HepG2 (cell line): ENCODE measurements around the gene TASOR. TPM values are rescaled to one million over a fixed set of nuclear protein-coding genes. Genes with fewer than 3 reads are reported as not detected.

Experiments
- CHD2 ChIP-seq: IDR thresholded peaks from 2 replicates; pipeline ENCODE4 v1.6.1; 2011; ENCODE audit warnings: low read depth, low read length, improper control_type of control experiment
- HNF4A ChIP-seq: sonication (generic); formaldehyde crosslinking; IDR thresholded peaks from 2 replicates; pipeline ENCODE4 v1.4.0; 2020; ENCODE audit warnings: missing genetic modification reagents
- IKZF5 ChIP-seq: IDR thresholded peaks from 2 replicates; pipeline ENCODE4 v1.6.1; 2018; ENCODE audit warnings: missing genetic modification reagents, mild to moderate bottlenecking, missing compliant biosample characterization
- JDP2 ChIP-seq: sonication (generic); formaldehyde crosslinking; IDR thresholded peaks from 2 replicates; pipeline ENCODE4 v1.8.1; 2022; ENCODE audit warnings: missing genetic modification reagents, borderline replicate concordance
- KDM1A ChIP-seq: IDR thresholded peaks from 2 replicates; pipeline ENCODE4 v1.6.1; 2016; ENCODE audit warnings: missing compliant biosample characterization
- KLF9 ChIP-seq: IDR thresholded peaks from 2 replicates; pipeline ENCODE4 v1.6.1; 2016; ENCODE audit warnings: low read depth
- MATR3 ChIP-seq: sonication (generic); formaldehyde crosslinking; IDR thresholded peaks from 2 replicates; pipeline ENCODE4 v1.4.0; 2020; ENCODE audit warnings: missing genetic modification reagents
- MEF2D ChIP-seq: sonication (generic); formaldehyde crosslinking; IDR thresholded peaks from 2 replicates; pipeline ENCODE4 v1.5.1; 2020; ENCODE audit warnings: mild to moderate bottlenecking, missing genetic modification reagents
- MIXL1 ChIP-seq: IDR thresholded peaks from 2 replicates; pipeline ENCODE4 v1.6.1; 2016
- NFE2L1 ChIP-seq: sonication (generic); formaldehyde crosslinking; IDR thresholded peaks from 2 replicates; pipeline ENCODE4 v1.4.0; 2020; ENCODE audit warnings: missing genetic modification reagents, mild to moderate bottlenecking, borderline replicate concordance
- ONECUT2 ChIP-seq: sonication (generic); formaldehyde crosslinking; IDR thresholded peaks from 2 replicates; pipeline ENCODE4 v1.4.0; 2020; ENCODE audit warnings: missing genetic modification reagents
- POLR2AphosphoS5 ChIP-seq: IDR thresholded peaks from 2 replicates; pipeline ENCODE4 v1.6.1; 2012; ENCODE audit warnings: low read depth, low read length
- REPIN1 ChIP-seq: sonication (generic); formaldehyde crosslinking; IDR thresholded peaks from 2 replicates; pipeline ENCODE4 v1.8.0; 2022; ENCODE audit warnings: missing genetic modification reagents, low read depth, mild to moderate bottlenecking, borderline replicate concordance
- SPEN ChIP-seq: sonication (generic); formaldehyde crosslinking; IDR thresholded peaks from 2 replicates; pipeline ENCODE4 v1.5.1; 2020; ENCODE audit warnings: low read depth, mild to moderate bottlenecking, missing genetic modification reagents
- TCF7 ChIP-seq: sonication (generic); IDR thresholded peaks from 2 replicates; pipeline ENCODE4 v1.6.1; 2016; ENCODE audit warnings: antibody characterized with exemption, low read depth
- TEAD3 ChIP-seq: optimal IDR thresholded peaks from 2 replicates; pipeline ENCODE3; 2016; ENCODE audit warnings: borderline replicate concordance
- TMF1 ChIP-seq: sonication (generic); formaldehyde crosslinking; IDR thresholded peaks from 2 replicates; pipeline ENCODE4 v1.8.1; 2022; ENCODE audit warnings: low read depth, missing genetic modification reagents
- ZBTB20 ChIP-seq: sonication (generic); formaldehyde crosslinking; IDR thresholded peaks from 2 replicates; pipeline ENCODE4 v1.8.1; 2023; ENCODE audit warnings: missing genetic modification reagents, low read depth, mild to moderate bottlenecking, borderline replicate concordance
- ZBTB38 ChIP-seq: sonication (generic); formaldehyde crosslinking; IDR thresholded peaks from 2 replicates; pipeline ENCODE4 v1.5.1; 2020; ENCODE audit warnings: mild to moderate bottlenecking, missing genetic modification reagents
- ZBTB8A ChIP-seq: sonication (generic); formaldehyde crosslinking; IDR thresholded peaks from 2 replicates; pipeline ENCODE4 v1.4.0; 2020; ENCODE audit warnings: mild to moderate bottlenecking, low read depth, missing genetic modification reagents, borderline replicate concordance
- ZFP91 ChIP-seq: sonication (generic); formaldehyde crosslinking; IDR thresholded peaks from 2 replicates; pipeline ENCODE4 v1.9.0; 2022; ENCODE audit warnings: missing genetic modification reagents, mild to moderate bottlenecking, borderline replicate concordance
- ZKSCAN1 ChIP-seq: fragments of 150-350 bp; IDR thresholded peaks from 2 replicates; pipeline ENCODE4 v1.6.1; 2014; ENCODE audit warnings: low read length
- ZNF143 ChIP-seq: sonication (generic); formaldehyde crosslinking; IDR thresholded peaks from 2 replicates; pipeline ENCODE4 v1.4.0; 2020; ENCODE audit warnings: missing genetic modification reagents
- ZNF230 ChIP-seq: sonication (generic); formaldehyde crosslinking; IDR thresholded peaks from 2 replicates; pipeline ENCODE4 v1.4.0; 2020; ENCODE audit warnings: mild to moderate bottlenecking, missing genetic modification reagents
- ZNF354B ChIP-seq: sonication (generic); formaldehyde crosslinking; IDR thresholded peaks from 2 replicates; pipeline ENCODE4 v1.8.0; 2022; ENCODE audit warnings: mild to moderate bottlenecking, missing genetic modification reagents
- ZNF432 ChIP-seq: sonication (generic); formaldehyde crosslinking; IDR thresholded peaks from 2 replicates; pipeline ENCODE4 v1.5.0; 2020; ENCODE audit warnings: missing genetic modification reagents, mild to moderate bottlenecking, borderline replicate concordance
- ZNF546 ChIP-seq: sonication (generic); formaldehyde crosslinking; conservative IDR thresholded peaks from 2 replicates; pipeline ENCODE4 v1.8.1; 2023; ENCODE audit warnings: mild to moderate bottlenecking, missing genetic modification reagents
- ZNF570 ChIP-seq: sonication (generic); formaldehyde crosslinking; IDR thresholded peaks from 2 replicates; pipeline ENCODE4 v1.4.0; 2020; ENCODE audit warnings: mild to moderate bottlenecking, missing genetic modification reagents, borderline replicate concordance
- ZNF674 ChIP-seq: sonication (generic); formaldehyde crosslinking; IDR thresholded peaks from 2 replicates; pipeline ENCODE4 v1.5.0; 2020; ENCODE audit warnings: low read depth, mild to moderate bottlenecking, missing genetic modification reagents
- ZNF678 ChIP-seq: sonication (generic); formaldehyde crosslinking; IDR thresholded peaks from 2 replicates; pipeline ENCODE4 v1.4.0; 2020; ENCODE audit warnings: mild to moderate bottlenecking, missing genetic modification reagents
- ZNF772 ChIP-seq: sonication (generic); formaldehyde crosslinking; IDR thresholded peaks from 2 replicates; pipeline ENCODE4 v1.5.0; 2020; ENCODE audit warnings: mild to moderate bottlenecking, missing genetic modification reagents
- polyA plus RNA-seq, 8 experiments: library from polyadenylated mRNA; depleted of rRNA in 3 of 8; stranded (reverse) in 7 of 8; unstranded in 1 of 8; fragments of >200 nt; fragmentation: Illumina TruSeq in 4 of 8; extraction: Trizol in 4 of 8; gene quantifications; 2 replicates each; pipeline versions ENCODE4 v1.2.1 to v1.2.3, GENCODE V29; 2011 to 2016; ENCODE audit warnings: low read depth in 4 of 8, missing spikeins in 1 of 8, mixed read lengths in 1 of 8; ENCODE audit not compliant: insufficient read depth in 1 of 8
- total RNA-seq, 5 experiments: library from RNA; depleted of rRNA; stranded (reverse); fragments of >200 nt; fragmentation: Illumina TruSeq; extraction: Trizol; gene quantifications; 2 replicates each; pipeline ENCODE4 v1.2.3, GENCODE V29; 2016; ENCODE audit warnings: low read depth in 1 of 5

The TASOR gene
- total and polyA plus RNA-seq, 2 of the 13 experiments (the other 11 are each of a cell fraction or from before 2014, with no cell fraction given), result 20.1 to 32.5 TPM

DNA sequence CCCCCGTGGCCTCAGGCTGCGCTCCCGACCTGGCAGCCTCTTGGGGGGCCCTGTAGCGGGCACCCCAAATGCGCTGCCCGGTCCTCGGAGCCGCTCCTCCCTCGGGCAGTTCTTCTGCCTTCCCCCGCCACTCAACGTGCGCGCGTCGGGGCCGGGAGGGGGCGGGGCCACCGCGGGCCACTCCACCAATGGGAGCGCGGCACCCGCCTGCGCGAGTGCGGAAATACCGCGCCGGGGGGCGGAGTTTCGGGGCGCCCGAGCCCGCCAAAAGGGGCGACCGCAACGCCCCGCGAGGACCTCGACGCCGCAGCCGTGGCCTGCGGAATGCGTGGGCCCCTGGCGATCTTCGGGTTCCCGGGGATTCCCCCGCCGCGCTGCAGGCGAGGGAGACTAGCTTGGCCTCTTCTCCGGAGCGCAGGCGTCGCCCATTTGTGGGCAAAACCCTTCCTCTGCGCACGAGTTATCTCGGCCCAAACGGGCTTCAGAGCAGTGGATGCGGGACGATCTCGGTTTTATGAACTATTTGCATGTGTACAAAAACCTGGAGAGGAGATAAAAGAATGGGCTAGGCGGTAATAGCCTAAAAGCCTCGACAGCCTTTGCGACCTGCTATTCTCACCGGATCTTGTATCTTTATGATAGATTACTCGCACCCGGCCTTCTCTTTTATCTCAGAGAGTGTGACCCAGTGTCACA lies at the start of gene TASOR (continued):
- TF ChIP-seq ZNF143 (0 out of 2 replicates have a peak, but pooled peaks have one; percentile 31), ZBTB38 (peak; percentile 97), ZNF546 (peak; percentile 97), ZNF230 (CRISPR knock-in tag) (peak; percentile 65), ZNF674 (no peak), CHD2 (peak; percentile 38; the same call in 1 of the 2 replicates), ZNF354B (CRISPR knock-in tag) (no peak), REPIN1 (CRISPR knock-in tag) (0 out of 2 replicates have a peak, but pooled peaks have one; percentile 20), KDM1A (CRISPR knock-in tag) (no peak), ZBTB20 (CRISPR knock-in tag) (0 out of 2 replicates have a peak, but pooled peaks have one; percentile 48), ZBTB8A (CRISPR knock-in tag) (peak; percentile 92), TMF1 (CRISPR knock-in tag) (peak; percentile 52; the same call in 1 of the 2 replicates), TEAD3 (CRISPR knock-in tag) (peak; percentile 71), JDP2 (CRISPR knock-in tag) (no peak), NFE2L1 (CRISPR knock-in tag) (no peak), MATR3 (CRISPR knock-in tag) (no peak), MEF2D (CRISPR knock-in tag) (no peak), TCF7 (no peak), ONECUT2 (CRISPR knock-in tag) (peak; percentile 48; the same call in 1 of the 2 replicates), HNF4A (CRISPR knock-in tag) (no peak), MIXL1 (0 out of 2 replicates have a peak, but pooled peaks have one; percentile 10), ZFP91 (peak; percentile 61; the same call in 1 of the 2 replicates), ZNF772 (CRISPR knock-in tag) (peak; percentile 79; the same call in 1 of the 2 replicates), ZNF678 (peak; percentile 89; the same call in 1 of the 2 replicates), ZNF570 (CRISPR knock-in tag) (peak; percentile 89; the same call in 1 of the 2 replicates), IKZF5 (peak; percentile 21; the same call in 1 of the 2 replicates), POLR2AphosphoS5 (peak; percentile 70), ZNF432 (CRISPR knock-in tag) (no peak), KLF9 (no peak), ZKSCAN1 (no peak), SPEN (CRISPR knock-in tag) (peak; percentile 62)
